ENCODE measurements around the gene PIRT.

DNA sequence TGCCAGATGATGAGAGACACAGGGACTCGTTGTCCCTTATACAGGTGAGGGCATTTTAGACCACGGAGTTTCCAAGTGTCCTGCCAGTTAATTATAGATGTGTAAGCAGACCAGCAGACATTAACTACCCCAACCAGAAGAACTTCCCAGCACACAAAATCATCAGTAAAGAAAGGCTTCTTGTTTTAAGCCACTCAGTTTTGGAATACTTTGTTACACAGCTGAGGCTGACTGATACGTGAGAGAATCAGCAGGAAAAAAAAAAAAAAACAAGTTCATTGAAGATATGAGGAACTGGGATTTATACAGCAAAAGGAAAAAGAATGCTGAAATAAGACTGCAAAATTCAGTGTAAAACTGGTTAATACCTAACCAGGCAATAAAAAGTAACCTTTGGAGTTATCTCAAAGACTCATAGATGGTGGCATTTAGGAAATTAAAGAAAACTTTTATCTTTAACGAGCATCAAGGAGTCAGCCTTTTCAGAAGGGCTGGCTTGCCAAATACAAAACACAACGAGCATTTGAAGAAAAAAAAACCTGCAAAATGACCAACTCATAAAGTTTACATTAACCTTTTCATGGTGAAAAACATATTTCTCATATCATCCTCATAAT, 62.0 kb downstream of the PIRT start:
- TF ChIP-seq, protein P1, sequence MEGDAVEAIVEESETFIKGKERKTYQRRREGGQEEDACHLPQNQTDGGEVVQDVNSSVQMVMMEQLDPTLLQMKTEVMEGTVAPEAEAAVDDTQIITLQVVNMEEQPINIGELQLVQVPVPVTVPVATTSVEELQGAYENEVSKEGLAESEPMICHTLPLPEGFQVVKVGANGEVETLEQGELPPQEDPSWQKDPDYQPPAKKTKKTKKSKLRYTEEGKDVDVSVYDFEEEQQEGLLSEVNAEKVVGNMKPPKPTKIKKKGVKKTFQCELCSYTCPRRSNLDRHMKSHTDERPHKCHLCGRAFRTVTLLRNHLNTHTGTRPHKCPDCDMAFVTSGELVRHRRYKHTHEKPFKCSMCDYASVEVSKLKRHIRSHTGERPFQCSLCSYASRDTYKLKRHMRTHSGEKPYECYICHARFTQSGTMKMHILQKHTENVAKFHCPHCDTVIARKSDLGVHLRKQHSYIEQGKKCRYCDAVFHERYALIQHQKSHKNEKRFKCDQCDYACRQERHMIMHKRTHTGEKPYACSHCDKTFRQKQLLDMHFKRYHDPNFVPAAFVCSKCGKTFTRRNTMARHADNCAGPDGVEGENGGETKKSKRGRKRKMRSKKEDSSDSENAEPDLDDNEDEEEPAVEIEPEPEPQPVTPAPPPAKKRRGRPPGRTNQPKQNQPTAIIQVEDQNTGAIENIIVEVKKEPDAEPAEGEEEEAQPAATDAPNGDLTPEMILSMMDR (IDR thresholded peaks at IDR 0.05; ENCODE audit: low read length), result no peak
- TF ChIP-seq EZH2phosphoT487 (IDR thresholded peaks at IDR 0.05; ENCODE audit: low read length) (no peak), EZH2 (optimal IDR thresholded peaks at IDR 0.05; ENCODE audit: low read depth, low read length) (no peak)
